A549 treated with AZD2906 at 1 μM for 4 hours (cell line): ENCODE measurements around the gene CA10. TPM values are rescaled to one million over a fixed set of nuclear protein-coding genes. Genes with fewer than 3 reads are reported as not detected.

ENCODE experiments used
- total RNA-seq: library from RNA; stranded (reverse); fragments of 200-300 nt; extraction: Qiagen RNA extraction; gene quantifications from 5 replicates; pipeline ENCODE4 v1.2.3, GENCODE V29; 2022

The CA10 gene
- total RNA-seq, result not detected in 5 replicates

GRCh38 chr17:52158450-52159042 lies at the start of gene CA10:
Gene CA10 (minus strand): TSS chr17:52158714.

